Activated naive CD4-positive, alpha-beta T cell treated with anti-CD3 and anti-CD28 coated beads, Interleukin-2, amount 10 ng/mL, durations not matched to agents 5 hours and 36 hours (primary cell): Measurements from ENCODE around the gene BTLA. TPM values are rescaled to one million over a fixed set of nuclear protein-coding genes. Genes with fewer than 3 reads are reported as not detected.

Source experiments
- total RNA-seq, 2 experiments: library from RNA; stranded (reverse); gene quantifications; one replicate each; pipeline ENCODE4 v1.2.3, GENCODE V29; 2021

BTLA gene, protein sequence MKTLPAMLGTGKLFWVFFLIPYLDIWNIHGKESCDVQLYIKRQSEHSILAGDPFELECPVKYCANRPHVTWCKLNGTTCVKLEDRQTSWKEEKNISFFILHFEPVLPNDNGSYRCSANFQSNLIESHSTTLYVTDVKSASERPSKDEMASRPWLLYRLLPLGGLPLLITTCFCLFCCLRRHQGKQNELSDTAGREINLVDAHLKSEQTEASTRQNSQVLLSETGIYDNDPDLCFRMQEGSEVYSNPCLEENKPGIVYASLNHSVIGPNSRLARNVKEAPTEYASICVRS
- total RNA-seq = 10 to 100 TPM; 72.1 to 74.4 TPM

DNA sequence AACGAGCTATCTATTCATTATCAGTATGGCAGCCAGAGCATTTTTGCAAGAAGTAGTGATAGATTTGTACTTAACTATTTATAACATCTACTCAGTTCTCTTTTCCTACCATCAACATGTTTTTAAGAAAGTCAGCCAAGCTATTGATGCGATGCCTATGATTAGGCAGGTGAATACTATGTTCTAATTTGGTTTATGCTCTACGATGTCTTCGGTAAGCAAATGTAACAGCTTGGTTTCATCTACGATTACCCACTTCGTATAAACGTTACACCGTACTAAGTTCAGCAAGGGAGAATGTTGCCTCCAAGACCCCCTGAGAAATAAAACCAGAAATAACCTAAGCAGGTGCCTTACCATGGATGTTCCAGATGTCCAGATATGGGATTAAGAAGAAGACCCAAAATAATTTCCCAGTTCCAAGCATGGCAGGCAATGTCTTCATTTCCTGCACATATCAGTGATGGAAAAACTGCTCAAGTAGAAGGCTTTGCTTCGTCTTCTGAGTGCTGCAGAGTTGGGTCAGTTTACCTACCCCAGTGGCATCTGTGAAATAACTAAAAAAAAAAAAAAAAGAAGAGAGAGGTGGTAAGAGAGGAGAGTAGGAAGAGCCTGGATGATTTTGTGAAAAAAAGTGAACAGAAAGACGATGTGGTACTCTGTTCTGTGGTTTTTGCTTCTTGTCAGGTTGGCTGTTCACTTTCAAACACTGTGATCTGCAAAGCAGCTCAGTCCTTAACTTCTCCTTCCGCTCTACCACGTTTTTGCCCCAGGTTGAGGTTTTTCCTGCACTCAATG is at the start of gene BTLA:
BTLA (minus strand) TSS at position 559 of the 798 bp plus-strand sequence; CDS start at position 445, 114 bp downstream.

Other genes with a start within 250 kb of the BTLA start
- gene SLC9C1, start 205.3 kb downstream of the BTLA start, total RNA-seq = not detected
- 1 to 10 TPM; 8.6 to 9.4 TPM for gene CD200, start 166.3 kb downstream of the BTLA start, total RNA-seq
- gene ATG3, start 62.5 kb upstream of the BTLA start, total RNA-seq = 10 to 100 TPM; 63.0 to 67.7 TPM
- 10 to 100 TPM; 23.6 to 25.3 TPM for gene SLC35A5, start 62.6 kb upstream of the BTLA start, total RNA-seq
- gene CCDC80, start 141.7 kb upstream of the BTLA start, total RNA-seq = under 1 TPM in 1 of 2 experiments, not detected in 1; 0.29 TPM